GM12801 (cell line): ENCODE data around the gene SGO2.

Source experiments
- CTCF ChIP-seq: IDR thresholded peaks from one replicate; pipeline ENCODE4 v1.5.1; 2011; ENCODE audit warnings: control low read depth; ENCODE audit not compliant: insufficient read length; ENCODE audit errors: extremely low read depth

Gene SGO2

GRCh38 chr2:200593905-200594304 lies 67.9 kb downstream of the SGO2 start:
- no peak for TF ChIP-seq CTCF

GRCh38 chr2:200595913-200596312 lies 69.9 kb downstream of the SGO2 start:
- TF ChIP-seq CTCF, result no peak

- no peak for TF ChIP-seq CTCF
Observed at GRCh38 chr2:200596774-200597570, 71.0 kb downstream of the SGO2 start.

GRCh38 chr2:200599206-200599605 lies 73.2 kb downstream of the SGO2 start:
- TF ChIP-seq CTCF, result no peak

GRCh38 chr2:200600549-200601225 lies 74.7 kb downstream of the SGO2 start:
- no peak for TF ChIP-seq CTCF

- no peak for TF ChIP-seq CTCF
Observed at GRCh38 chr2:200602584-200602983, 76.6 kb downstream of the SGO2 start.

GRCh38 chr2:200603972-200604371 lies 78.0 kb downstream of the SGO2 start:
- no peak for TF ChIP-seq CTCF
